HG02759 (cell line): ENCODE data around the gene SNCB.

Experiments
- ATAC-seq: cut with Tn5 transposase; IDR thresholded peaks from one replicate; pipeline ENCODE4 v1.9.1; 2021; ENCODE audit warnings: mild to moderate bottlenecking, moderate library complexity; ENCODE audit not compliant: unreplicated experiment

The SNCB gene

DNA sequence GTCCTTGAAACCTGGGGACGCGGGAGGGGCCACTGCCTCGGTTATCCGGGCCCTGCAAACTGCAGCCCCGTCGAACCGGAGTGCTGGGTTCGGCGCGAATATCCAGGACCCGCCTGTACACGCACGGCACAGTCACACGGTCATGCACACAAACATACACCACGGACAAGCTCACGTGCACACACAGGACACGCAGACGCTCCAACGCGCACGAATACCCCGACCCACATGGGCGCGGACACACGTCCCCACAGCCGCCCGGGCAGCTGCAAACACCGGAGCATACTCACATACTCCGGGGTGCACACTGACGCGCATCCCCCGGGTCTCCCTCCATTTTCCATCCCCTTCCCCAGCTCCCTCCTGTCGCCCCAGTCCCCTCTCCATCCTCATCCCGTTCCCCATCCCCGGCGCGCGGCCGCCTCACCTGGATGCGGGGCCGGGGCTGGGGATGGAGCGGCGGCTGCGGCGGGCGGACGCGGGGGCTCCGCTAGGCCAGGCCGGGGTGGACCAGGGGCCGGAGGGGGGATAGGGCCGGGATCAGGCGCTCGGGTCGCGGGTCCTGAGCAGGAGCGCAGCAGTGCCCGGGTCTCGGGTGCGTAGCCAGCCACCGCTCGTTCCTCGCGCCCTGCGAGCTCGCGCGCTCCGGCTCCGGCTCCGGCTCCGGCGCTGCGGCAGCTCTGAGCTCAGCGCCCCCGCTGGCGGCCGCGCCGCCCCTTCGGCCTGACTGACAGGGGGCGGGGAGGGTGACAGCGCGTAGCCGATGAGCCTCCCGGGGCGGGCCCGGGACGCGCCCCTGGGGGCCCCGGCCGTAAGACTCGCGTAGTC, at the start of gene SNCB, which contains the start of gene EIF4E1B:
TSS of gene SNCB (minus strand) at position 682 of the 828 bp plus-strand sequence. CDS start 880 bp downstream, outside the sequence.
TSS of gene EIF4E1B (plus strand) at position 823 of the 828 bp plus-strand sequence. CDS start 12,113 bp downstream, outside the sequence.
- ATAC-seq: peak; percentile 89

DNA sequence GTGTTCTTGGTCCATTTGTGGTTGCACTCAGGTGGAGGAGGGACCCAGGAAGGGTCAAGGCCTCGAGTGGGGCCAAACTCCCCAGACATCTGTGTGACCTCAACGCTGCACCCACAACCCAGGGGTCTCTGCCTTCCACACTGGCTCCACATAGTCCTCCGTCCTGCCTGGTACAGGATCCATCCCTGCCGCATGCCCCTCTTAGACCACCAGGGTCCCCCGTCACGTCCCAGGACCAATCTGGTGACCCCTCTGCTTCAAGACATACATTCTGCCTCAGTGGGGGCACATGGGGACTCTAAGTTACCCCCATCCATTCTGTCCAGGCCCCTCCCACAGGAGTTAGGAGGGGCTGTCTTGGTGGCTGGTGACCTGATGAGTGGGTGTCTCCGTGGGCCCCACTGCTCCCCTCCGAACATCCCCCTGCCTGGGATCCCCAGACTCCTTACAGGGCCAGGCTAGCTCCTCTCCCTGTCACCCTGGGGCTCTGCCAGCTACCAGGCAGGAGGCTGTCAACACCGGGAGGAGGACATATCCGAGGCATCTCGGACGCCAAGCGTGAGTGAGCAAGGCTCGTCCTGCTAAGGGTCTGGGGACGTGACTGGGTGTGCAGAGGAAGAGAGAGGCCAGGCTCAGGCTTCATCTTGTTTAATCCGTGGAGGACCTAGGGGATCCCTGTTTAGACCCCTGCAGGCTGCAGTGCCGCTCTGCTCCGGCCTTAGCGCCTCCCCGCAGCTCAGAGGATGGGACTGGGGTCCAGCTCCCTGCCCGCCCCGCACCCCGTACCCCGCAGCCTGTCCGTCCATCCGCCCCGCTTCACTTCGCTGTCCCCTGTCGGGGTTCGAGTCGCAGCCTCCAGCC, 49.3 kb upstream of the SNCB start:
- no peak for ATAC-seq

DNA sequence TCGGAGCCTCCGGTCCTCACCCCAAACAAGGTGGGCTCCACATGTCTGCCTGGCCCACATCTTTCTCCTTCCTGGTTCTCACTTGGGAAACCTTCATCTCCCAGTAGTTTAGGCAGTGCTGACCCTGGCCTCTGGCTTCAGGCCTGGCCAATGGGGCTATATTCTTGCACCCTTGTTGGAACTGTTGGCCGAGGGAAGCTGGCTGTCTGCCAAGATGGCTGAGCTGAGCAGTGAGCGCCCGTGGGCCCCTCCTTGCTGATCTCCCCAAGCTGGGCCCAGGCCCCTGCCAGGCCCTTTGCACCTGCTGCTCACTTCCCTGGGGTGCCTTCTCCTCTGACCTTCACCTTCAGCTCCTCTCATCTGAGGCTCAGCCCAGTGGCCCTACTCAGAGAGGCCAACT, 48.2 kb upstream of the SNCB start:
- ATAC-seq: no peak

DNA sequence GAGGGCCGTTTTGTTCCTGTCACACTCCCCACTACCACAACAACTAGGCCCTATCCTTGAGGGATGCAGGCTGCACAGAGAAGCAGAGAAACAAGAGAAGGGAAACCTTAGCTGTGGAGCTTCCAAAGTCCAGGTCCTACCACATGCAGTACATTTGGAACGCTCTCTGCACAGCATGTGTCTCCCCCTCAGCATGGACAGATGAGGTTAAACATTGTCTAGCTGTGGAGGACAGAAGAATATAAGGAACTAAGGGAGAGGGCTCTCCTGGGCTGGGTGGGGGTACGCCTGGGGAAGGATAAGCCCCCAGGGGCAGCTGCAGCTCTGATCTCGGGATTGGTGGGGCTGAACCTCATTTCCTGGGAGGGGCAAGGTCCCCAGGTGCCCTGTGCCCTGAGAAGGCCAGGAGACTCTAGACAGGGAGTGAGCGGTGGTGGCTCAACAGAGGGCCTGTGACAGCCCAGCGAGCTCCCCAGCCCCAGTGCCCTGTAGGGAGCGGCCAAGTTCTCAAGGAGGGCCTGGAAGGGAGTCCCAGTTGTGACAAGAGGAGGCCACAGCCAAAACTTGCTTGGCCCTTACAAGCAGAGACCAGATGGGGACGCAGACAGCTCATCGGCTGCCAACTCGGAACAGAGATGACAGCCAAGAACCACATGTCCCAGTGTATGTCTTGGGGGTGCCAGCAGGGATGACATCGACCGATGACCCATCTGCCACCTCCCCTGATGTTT, 47.0 kb upstream of the SNCB start:
- no peak for ATAC-seq

DNA sequence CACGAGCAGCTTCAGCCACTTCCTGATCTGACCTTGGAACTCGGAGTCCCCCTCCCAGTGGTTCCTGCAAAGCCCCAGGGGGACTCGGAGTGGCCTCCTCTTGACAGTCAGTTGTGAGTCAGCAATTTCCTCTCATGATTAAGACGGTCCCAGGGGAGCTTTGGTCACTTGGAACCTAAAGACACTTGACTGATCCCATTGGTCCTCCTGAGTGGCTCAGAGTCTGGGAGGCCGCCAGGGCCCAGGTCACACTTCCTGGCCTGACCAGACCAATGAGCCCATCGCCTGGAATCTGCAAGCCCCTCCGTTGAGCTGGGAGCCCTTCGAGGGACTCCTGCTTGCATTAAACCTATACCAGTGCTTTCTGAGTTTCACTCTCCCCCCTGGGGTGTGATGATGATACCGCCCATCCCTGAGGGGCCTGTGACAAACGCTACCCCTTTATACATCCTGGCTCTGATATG, 46.1 kb upstream of the SNCB start:
- peak; percentile 78 for ATAC-seq

DNA sequence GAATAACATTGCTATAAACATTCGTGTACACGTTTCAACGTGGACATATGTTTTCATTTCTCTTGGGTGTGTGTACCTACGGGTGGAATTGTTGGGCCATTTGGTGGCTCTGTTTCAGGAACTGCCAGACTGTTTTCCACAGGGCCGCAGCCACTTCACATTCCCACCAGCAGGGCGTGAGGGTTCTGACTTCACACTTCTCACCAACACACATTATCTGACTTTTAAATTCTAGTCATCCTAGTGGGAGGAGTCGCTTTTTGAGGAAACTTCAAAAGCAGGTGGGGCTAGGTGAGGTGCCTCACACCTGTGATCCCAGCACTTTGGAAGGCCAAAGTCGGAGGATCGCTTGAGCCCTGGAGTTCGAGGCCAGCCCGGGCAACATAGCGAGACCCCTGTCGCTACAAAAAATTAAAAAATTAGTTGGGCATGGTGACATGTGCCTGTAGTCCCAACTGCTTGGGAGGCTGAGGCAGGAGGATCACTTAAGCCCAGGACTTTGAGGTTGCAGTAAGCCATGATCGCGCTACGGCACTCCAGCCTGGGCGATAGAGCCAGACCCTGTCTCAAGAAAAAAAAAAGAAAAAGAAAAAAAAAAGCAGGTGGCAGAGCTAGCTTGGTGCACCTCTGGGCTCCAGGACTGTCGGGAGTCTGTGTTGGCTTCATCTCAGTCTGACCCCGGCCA, 45.5 kb upstream of the SNCB start:
- ATAC-seq: no peak

DNA sequence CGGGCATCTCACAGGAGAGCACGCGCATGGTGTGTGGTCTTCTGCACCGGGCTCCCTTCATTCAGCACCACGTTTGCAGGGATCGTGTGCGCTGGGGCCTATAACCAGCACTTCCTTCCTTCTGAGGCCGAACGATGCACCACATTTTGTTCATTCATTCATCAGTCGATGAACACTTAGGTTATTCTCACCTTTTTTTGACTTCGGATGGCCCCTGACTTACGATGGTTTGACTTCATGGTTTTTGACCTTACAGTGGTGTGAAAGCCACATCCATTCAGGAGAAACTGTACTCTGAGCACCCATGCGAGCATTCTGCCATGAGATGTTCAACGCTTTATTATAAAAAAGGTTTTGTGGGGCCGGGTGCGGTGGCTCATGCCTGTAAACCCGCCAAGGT, 44.5 kb upstream of the SNCB start:
- ATAC-seq: no peak

DNA sequence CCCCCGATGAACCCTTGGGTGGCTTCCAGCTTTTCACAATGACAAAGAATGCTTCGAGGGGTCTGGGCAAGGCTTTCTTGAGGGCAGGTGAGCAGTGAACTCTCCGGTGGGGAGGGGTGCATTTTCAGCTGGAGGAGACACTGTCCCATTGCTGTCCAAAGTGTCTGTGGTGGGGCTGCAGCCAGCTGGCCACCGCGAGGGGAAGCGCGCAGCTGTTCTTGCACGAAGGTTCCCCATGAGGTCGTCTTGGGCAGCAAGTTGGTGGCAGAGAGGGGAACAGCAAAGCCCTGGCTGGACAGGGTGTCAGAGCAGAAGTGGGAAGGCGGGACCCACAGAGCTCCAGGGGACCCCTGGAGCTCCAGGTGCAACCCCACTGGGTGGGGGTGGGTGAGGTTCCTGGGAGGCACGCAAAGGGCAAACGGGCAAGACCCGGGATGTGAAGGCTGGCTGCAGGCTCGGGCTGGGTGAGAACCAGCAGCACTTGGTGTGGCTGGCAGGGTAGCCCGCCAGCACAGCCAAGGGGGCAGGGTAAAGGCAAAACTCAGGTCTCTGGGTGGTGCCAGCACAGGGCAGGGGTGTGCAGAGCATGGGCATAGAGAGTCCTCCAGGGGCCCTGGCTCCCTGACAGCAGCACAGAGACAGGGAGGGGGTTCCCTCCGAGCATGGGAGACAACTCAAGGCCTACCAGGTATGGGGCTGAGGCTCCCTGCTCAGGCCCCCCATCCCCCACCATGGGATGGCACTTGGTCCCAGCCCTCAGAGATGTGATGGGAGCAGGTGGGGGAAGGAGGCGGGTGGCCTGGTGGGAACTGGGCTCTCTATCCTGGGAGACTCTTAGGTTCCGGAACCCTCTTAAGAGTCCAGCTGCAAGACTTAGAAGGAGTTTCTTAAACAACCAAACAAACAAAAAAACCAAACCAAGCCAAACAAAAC, 43.6 kb upstream of the SNCB start:
- ATAC-seq: no peak

DNA sequence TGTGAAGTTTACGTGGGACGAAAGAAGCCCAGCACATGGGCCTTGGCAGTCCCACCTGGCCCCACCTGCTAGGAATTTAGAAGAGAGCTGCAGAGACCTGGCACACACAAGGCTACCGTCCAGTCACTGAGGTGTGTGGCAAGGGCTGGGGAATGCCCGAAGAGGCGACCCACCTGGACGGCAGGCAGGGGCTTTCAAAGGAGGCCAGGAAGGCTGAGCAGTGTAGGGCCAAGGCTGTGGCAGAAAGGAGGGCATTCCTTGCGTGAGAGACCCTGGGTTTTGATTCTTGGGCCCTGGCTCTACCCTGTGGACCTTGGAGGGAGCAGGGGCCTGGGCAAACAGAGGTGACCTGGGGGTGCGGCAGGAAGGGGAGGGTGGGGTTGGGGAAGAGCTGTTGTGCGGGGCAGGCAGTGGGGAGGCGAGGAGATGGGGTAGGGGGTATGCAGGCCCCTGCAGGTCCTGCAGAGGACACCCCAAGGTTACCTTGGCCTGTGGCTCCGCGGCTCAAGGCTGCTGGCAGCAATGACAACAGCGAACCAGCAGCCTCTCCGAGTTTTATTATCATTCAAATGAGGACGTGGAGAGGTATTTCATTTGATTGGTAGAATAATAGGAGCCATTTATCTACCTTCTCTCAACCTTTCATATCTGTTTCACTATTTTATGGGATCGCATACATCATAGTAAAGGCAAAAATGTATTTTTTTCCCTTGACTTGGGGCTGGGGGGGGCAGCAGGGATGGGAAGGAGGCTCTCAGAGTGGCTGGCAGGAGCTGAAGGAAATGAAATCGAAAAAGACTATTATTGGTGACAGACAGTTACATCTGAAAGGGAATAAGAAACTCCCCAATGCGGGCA, 41.8 kb upstream of the SNCB start:
- ATAC-seq: no peak

DNA sequence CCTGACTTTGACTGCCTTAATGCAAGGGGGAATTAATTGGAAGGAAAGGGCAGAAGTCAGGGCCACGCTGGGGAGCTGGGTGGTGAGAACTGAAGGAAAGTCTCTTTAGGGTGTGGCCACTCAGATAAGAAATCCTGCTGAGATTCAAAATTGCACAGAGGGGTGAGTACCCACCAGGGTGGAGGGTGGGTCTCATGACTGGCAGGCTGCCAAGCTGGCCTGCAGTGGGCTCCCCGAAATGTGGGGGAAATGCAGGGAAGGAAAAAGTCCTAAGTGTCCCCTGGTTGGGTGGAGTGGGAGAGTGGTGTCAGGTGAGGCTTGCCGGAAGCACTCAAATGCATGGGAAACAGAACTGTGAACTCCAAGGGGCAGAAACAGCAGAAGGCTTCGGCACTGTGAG, 41.1 kb upstream of the SNCB start:
- no peak for ATAC-seq

DNA sequence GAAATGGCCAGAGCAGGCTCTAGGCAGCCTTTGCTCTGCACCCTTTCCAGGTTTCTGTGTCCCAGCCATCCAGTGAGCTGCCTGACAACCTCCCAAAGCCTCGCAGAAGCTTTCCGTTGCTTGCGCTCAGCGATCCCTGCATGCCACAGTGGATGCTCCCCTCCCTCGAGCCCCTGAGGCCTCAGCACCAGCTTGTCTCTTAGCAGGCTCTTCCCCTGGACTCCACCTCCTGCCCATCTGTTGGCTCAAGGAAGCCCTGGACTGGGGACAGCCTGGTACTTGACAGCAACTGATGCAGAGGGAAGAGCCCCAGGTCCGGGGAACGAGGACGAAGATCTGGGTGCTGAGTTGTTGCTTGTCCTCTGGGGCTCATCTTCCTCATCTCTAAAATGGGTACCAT, 40.1 kb upstream of the SNCB start:
- no peak for ATAC-seq

DNA sequence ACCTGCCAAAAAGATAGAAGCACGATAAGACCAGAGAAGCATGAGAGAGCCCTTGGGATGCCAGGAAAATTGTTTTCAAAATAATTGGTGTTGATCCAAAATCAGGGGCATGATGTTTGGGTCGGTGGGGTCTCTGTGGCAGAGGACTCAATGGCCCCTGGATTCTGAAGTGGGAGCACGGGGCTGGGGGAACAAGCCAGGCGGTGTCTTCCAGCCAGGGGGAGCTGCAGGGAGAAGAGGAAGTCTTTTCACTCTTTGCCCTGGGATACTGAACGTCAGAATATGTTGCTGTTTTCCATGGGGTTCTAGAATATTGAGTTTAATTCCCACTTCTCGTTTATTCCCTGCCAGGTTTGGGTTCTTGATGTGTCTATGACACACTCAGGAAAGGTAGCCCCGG, 37.3 kb upstream of the SNCB start:
- no peak for ATAC-seq

DNA sequence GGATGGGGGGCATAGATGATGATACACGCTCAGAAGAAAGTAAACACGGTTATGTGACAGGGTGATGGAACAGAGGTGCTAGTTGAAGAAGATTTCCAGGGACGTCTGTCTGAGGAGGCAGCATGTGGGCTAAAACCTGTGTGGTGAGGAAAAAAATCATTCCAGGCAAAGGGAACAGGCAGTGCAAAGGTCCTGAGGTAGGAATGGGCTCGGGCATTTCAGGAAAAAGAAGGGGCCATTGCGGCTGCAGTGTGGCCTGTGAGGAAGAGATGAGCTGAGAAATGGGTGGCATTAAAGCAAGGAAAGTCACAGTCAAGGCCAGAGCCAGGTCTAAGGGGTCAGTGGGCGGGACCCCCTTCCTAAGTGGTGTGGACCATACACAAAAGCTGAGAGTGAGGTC, 35.2 kb upstream of the SNCB start:
- ATAC-seq: no peak

DNA sequence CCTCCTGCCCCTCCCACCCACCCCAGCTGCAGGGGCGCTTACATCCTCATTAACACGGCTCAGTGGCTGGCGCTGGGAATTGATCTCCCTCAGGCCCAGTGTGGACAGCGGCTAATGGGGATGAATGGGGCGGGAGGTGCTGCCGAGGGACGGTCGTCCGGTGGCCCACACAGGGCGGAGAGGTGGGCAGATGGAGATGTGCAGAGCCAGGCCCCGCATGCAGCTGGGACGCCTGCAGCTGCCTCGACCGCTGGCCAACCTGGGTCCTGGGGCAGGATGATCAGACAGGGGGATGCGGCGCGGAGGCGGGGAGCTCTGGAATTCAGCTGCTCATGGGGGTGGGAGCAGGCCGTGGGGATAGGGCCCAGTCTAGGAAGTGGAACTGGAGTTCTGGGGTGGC, 34.6 kb upstream of the SNCB start:
- ATAC-seq: no peak

DNA sequence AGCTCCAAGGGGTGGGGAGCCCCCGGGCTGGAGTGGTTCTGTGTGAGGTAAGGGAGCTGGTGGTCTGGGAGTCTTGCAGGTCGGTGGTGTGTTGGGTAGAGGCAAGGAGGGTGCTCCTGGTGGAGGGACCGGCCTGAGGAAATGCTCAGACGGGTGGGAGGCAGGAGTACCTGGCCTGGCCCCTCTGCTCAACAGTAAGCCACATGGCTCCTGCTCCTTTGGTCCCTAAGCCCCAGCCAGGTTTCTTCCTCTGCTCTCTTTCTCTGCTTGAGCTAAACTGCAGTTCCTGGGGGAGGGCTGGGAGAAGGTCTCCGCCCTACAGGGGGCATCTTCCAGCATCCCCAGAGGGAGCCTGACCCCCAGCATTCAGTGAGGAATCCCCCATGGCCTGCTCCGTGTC, 34.1 kb upstream of the SNCB start:
- ATAC-seq: no peak

DNA sequence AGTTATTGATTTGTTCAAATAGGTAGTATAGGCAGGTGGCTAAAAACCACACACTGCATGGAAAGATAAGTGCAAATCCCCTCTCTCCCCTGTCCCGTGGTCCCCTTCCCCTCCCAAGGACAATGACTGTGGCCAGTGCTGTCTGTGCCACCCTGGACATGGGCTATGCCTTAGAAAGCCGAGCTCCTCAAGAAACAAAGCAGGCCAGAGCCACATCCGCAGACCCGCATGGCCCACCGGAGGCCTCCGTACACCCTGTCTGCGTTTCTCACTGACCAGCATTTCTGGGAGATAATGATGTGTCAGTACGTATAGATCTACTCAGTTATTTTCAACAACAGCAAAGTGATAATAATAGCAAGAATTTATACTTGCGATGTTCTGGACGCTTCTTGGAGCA, 33.2 kb upstream of the SNCB start:
- no peak for ATAC-seq

DNA sequence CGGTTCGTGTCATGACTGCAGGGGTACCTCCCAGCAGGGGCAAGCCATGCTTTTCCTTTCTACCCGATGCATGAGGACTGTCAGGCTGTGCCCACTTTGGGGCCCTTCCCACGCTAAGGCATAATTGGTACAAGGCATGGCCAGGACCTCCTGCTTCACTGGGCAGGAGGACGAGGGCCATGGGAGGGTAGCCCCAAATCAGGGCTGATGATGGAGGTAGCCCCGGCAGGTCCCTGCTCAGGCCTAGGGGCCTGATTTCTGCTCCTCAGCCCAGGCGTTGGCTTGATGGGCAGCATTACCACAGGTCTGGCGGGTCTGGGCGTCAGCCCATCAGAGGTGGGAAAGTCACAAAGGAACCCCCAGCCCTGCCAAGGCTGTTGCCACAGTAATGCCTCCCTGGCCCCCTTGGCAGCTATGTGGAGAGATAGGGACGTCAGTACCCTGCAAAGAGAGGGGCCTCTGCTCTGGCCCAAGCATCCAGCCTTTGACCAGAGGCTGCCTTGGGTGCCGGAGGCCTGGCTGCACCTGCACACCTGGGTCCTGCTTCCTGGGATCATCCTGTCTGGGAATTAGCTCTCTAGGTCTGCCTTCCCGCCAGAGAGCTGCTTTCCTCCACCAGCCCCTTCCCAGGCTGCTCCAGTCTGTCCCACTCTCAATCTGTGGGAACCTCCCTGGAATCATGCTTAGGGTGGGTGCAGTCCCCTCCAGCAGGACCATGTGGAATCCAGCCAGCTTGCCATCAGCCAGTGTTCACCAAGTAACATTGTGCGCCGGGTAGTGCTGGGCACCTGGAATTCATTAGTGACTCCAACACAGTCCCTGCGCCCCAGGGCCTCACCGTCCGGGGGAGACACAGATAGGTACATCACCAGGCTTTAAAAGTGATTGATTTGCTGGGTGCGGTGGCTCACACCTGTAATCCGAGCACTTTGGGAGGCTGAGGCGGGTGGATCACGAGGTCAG, 32.3 kb upstream of the SNCB start:
- ATAC-seq: no peak
